Measurements from ENCODE around the gene SMAP2.
"Not testable (repeated sequence)": the region's sequence is repeated elsewhere in the genome, so short reads cannot be mapped to it uniquely, and the experiment has no call there.

SMAP2 gene

GRCh38 chr1:40373323-40374283 is at the start of gene SMAP2:
SMAP2 (plus strand) TSS chr1:40373727; CDS start chr1:40374121, 394 bp downstream.
- peak; percentile 95 for DNase-seq

DNA sequence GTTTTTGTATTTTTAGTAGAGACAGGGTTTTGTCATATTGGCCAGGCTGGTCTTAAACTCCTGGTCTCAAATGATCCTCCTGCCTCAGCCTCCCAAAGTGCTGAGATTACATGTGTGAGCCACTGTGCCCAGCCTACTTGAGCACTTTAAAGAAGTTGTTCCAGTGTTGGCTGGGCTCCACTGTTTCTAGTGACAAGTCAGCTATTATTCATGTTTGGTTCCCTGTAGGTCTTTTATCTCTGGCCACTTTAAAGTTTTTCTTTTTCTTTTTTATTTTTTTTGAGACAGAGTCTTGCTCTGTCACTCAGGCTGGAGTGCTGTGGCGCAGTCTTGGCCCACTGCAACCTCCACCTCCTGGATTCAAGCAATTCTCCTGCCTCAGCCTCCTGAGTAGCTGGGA is 42.1 kb upstream of the SMAP2 start:
- not testable (repeated sequence) for DNase-seq

DNA sequence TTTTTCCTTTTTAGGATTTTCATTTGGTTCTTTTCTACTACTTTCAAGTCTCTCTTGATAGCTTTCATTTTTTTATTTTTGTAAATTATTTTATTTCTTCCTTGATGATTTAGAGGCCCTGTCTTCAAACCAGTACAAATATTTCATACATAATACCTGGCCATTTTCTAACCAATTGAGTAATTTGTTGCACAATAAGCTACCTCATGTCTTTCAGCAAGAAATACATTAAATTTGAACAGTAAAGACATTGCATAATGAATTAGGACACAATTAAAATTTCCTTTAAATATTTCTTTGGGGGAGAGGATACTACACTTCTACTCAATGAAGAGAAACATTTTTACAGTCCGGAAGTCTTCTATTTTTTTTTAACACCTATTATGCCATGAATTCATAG is 40.8 kb upstream of the SMAP2 start:
- no peak for DNase-seq

GRCh38 chr1:40337443-40337842 is 36.1 kb upstream of the SMAP2 start:
- DNase-seq = no peak

- DNase-seq = peak; percentile 67
Measured at GRCh38 chr1:40338745-40339419, 34.6 kb upstream of the SMAP2 start.

- no peak for DNase-seq
Measured at GRCh38 chr1:40339420-40340323, 33.9 kb upstream of the SMAP2 start.

DNA sequence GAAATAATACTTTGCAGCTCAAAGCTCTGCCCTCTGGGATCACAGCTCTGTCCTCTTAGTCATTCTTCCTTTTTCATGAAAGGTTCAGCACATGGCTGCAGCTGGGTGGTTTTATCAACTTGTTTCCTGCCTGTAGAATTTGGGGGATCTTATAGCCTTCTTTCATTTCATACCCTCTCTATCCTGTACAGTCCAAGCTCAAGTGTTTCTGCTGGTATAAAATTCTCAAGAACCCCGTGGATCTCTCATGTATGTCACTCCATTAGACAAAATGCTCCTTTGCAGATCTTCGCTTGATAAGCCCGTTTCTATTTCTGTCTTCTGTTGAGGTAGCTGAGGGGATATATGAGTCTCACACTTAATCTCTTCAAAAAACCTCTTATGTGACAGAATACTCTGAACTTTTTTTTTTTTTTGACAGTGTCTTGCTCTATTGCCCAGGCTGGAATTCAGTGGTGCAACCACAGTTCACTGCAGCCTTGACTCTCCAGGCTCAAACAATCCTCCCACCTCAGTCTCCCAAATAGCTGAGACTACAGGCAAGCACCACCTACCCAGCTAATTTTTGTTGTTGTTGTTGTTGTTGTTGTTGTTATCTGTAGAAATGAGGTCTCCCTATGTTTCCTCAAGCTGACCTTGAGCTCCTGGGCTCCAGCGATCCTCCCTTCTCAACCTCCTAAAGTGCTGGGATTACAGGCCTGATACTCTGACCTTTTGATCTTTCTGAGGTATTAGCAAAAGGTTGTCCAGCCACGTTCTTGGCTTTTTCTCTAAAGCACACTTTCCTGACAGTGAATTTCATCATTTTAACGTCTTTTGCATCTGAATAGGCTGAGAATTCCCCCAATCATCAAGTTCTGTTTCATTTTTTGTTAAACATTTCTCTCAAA is 31.8 kb upstream of the SMAP2 start:
- no peak for DNase-seq

- DNase-seq = not testable (repeated sequence)
Measured at GRCh38 chr1:40342381-40342717, 31.2 kb upstream of the SMAP2 start.

DNA sequence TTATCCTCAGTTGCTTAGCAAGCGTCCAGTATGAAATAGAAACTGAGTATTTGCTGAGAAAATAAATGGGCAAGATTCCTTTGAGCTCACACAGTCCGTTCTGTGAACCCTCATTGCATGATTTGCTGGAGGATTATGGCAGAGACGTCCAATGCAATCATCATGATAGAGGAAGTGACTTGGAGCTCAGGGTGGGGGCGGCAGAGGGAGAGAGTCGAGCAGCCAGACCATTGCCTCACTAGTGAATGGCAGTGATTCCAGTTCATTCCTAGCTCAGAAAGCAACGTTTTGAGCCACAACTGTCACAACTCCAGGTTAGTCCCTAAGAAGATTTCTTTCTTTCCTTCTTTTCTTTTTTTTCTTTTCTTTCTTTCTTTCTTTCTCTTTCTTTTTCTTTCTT is 28.9 kb upstream of the SMAP2 start:
- peak; percentile 49 for DNase-seq

DNA sequence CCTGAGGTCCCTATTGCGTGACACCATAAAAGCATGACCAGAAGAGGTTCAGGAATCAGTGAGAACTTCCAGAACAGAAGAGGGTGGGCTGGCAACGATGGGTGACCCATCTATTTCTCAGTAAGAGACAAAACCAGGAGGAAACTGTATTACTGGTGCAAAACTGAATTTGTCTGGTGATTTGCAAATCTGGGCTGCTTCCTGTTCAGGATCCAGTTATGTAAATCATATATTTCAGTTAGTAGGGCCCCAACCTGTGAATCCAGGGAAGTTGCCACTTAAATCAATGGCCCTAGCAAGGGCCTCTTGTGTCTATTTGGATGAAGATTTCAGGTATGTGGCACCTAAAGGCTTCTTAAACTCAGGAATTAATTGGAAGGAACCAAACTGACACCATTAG is 23.1 kb upstream of the SMAP2 start:
- no peak for DNase-seq

- no peak for DNase-seq
Measured at GRCh38 chr1:40351124-40351523, 22.4 kb upstream of the SMAP2 start.

DNA sequence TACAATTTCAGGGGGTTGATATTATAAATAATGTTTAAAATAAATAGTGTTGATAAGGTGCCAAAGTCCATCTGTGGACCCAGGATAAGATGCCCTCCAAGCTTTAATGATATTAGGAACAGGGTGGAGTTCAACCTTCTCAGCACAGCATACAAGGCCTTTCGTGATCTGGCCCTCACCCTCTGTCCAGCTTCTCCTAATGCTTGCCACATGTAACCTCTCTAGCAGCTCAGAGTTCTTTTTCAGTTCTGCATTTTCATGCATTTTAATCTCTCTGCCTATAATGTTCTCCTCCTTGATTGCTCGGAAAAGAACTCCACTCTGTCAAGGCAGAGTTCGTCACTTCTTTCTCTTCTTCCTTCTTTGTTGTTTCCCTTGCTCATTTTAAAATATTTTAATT is 21.4 kb upstream of the SMAP2 start:
- DNase-seq = no peak

- DNase-seq = no peak
Measured at GRCh38 chr1:40353082-40353481, 20.4 kb upstream of the SMAP2 start.

DNA sequence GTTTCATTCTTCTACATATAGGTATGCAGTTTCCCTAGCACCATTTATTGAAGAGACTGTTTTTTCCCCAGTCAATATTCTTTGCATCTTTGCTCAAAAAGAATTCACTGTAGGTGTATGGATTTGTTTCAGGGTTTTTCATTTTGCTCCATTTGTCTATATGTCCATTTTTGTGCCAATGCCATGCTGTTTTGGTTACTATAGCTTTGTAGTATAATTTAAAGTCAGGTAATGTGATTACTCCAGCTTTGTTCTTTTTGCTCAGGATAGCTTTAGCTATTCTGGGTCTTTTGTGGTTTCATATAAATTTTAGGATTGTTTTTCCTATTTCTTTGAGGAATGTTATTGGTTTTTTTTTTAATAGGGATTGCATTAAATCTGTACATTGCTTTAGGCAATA is 15.9 kb upstream of the SMAP2 start:
- DNase-seq = no peak

DNA sequence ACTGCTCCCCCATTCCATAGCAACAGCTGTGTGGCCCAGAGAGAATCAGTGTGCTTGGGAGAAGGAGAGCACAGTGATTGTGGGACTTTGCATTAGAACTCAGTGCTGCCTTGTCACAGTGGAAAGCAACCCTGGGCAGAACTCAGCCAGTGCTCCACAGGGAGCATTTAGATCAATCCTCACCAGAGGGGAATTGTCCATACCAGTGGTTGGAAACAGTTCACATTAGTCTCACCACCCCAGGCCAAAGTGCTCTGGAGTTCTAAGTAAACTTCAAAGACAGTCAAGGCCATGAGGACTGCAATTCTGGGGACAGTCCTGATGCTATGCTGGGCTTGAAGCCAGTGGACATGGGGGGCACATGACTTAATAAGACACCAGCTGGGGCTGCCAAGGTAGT is 12.9 kb upstream of the SMAP2 start:
- no peak for DNase-seq

GRCh38 chr1:40361201-40361600 is 12.3 kb upstream of the SMAP2 start:
- DNase-seq = no peak

- DNase-seq = no peak
Measured at GRCh38 chr1:40361637-40362036, 11.9 kb upstream of the SMAP2 start.

- no peak for DNase-seq
Measured at GRCh38 chr1:40362199-40362598, 11.3 kb upstream of the SMAP2 start.

DNA sequence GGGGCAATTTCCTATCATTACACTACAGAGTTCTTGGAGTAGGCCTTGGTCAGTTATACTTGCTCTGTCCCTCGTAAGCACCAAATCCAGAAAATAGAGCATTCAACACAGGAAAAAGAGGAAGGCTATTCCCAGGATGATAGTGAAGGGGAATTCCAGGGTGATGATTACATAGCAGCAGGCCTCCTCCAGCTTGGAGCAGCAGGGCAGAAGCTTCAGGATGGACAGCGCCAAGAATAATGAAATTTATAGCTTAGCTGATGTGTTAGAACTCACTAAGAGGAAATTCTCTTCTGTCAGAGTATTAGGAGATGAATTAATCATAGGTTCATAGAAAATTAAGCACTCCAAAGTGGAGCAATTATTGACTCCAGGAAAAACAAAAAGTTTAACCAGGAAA is 10.8 kb upstream of the SMAP2 start:
- peak; percentile 50 for DNase-seq

GRCh38 chr1:40363721-40364120 is 9.8 kb upstream of the SMAP2 start:
- DNase-seq = no peak

GRCh38 chr1:40371707-40372258 is 1.7 kb upstream of the SMAP2 start:
- DNase-seq = no peak
